ENCODE measurements around the gene SLCO3A1.

Gene SLCO3A1

DNA sequence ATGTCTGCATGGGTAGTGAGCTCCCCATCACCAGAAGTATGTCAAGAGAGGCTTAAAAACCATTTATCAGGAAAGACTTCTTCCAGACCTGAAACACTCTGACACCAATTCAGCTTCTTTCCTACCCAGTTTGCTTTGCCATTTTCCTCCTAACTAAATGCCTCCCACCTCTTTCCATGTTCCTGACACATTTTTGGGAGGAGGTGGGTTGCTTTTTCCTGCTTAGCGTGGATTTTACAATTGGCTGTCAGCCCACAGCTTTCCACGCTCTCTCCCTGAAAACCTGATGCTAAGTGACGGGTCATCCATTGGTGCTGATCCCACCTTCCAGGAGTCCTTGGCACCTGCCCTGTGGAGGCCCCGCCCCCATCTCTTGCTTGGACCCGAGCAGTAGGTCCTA is 275.3 kb downstream of the SLCO3A1 start:
- no peak for DNase-seq (ENCODE audit: low read depth)

DNA sequence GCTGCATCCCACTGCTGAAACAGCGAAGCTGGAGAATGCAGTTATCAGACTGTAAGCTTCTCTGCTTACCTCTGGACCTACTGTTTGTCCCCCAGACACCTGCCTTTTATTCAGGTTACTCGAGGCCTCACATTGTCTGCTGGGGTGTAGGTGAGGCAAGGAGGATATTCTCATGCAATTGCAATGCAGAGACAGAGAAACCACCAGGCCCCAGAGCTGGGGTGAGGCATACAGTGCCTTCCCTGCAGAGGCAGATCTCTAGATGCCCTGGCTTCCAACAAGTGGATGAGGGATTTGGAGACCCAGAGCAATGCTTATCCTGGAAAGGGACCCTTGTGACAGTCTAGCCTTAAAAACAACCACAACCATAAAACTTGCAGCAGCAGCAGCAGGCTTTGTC is 276.7 kb downstream of the SLCO3A1 start:
- DNase-seq (ENCODE audit: low read depth) = no peak

DNA sequence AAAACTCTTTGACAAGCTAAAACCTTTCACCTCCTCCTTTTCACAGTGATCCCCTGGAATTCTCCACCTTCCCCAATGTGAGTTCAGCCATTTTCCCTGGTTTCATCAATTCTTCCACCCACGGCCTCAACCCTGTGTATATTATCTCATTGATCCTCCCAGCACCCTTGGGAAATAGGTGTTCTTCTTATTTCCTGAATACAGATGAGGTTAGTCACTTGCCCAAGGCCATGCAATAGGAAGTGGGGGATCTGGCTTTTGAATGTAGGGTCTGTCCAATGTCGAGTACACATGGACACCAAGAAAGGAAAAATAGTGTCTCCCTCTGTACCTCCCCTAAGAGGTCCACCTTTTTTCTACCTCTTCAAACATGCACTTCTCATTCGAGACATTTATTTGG is 277.4 kb downstream of the SLCO3A1 start:
- no peak for DNase-seq (ENCODE audit: low read depth)

DNA sequence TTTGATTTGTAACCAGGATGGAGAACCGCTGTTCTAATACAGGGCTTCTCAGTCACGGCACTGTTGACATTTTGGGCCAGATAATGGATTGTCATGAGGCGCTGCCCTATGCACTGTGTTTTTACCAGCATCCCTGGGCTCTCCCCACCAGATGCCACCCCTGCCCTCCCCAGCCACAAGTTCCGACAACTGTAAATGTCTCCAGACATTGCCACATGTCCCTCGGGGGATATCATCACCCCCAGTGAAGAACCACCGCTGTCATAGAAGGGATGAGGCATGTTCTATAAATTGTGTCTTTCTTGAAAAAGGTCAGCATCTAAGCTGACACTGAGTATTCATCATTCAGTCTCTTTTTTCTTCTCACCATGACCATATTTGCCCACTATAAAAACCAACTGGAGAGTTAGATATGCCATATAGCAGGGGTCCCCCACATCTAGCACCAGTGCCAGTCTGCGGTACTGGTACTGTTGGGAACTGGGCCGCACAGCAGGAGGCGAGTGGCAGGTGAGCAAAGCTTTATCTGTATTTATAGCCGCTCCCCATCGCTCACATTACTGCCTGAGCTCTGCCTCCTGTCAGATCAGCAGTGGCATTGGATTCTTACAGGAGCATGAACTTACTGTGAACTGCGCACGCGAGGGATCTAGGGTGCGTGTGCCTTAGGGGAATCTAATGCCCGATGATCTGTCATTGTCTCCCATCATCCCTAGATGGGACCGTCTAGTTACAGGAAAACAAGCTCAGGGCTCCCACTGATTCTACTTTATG is 279.7 kb downstream of the SLCO3A1 start:
- DNase-seq (ENCODE audit: low read depth) = no peak

DNA sequence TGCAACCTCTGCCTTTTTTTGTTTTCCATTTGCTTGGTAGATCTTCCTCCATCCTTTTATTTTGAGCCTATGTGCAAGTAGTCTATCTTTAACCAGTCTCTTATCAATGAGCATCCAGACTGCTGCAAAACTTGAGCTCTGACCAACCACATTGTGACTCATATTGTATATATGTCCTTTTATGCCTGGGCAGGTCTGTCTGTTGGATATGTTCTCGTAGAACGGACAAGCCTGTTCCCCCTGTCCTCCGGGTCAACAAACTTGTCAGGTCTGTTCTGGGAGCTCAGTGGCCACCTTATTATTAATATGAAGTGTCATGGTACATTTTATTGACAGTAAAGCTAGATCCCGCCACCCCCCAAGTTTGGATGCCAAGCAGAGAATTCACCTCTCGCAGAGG is 287.3 kb downstream of the SLCO3A1 start:
- DNase-seq (ENCODE audit: low read depth) = no peak

DNA sequence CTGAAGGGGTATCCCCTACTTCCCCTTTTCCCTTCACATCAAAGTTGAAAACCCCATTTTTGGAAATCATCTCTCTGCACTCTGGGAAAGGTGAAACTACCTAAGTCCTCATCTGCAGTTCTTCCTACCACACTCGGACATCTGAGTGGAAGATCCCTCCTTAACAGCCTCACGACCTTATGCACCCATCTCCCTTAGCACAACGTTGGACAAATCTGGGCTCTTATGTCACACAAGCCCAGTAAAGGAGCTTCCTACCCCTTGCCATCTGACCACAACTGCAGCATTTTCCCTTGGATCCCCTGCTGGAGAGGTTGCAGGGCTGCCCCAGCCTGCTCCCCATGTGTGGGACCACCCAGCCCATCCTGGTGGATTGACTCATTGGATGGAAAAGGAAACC is 288.1 kb downstream of the SLCO3A1 start:
- DNase-seq (ENCODE audit: low read depth) = no peak

DNA sequence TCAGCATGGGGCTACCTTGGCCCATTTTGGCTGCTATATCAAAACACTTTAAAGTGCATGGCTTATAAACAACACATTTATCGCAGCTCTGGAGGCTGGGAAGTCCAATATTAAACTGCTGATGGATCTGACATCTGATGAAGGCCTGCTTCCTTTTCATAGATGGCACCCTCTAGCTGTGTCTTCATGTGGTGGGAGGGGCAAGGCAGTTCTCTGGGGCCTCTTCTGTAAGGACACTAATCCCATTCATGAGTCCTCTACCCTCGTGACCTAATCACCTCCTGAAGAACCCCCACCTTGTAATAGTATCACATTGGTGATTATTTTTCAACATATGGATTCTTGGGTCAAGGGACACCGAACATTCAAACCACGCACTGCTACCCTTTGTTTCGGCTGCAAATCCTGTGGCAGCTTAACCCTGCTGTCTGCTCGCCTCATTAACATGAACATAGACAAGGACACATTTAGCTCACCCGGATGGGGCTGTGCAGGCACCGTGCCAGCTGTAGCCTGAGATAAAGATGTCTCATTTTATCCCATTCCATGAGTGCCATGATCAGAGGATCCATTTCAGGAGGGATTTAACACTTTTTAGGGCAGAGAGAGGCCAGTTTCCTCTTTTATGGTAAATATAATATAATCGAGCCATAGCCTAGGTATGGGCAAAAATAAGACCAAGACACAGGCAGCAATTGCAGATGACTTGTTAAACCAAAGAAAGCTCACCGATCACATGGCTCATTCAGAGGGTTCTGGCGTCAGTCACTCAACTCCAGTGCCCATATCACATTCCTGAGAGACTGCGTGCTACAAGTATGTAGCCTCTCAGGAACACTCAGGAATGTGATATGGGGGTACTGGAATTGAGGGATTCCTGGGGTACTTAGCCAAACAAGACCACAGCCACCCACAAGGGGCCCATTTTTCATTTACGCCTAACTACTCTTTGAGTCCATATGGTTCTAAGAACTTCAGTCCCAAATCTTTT is 289.0 kb downstream of the SLCO3A1 start:
- DNase-seq (ENCODE audit: low read depth) = no peak

DNA sequence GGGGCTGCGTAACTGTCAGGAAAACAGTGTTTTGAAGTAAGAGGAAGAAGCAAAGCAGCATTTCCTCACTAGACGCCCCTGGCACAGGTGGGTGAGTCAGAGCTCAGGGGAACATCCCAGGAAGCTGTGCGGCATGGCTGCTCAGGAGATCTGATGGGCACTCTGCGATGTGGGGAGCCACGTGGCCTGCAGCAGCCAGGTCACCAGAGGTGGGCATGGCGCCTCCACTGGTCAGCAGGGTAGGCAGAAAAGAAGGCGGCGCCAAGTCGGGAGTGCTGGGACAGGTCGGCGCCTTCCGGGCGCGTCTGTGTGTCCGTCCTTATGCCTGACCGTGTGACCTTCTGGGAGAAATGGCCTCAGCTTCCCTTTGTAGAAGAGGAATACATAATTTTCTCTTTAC is 290.3 kb downstream of the SLCO3A1 start:
- no peak for DNase-seq (ENCODE audit: low read depth)

DNA sequence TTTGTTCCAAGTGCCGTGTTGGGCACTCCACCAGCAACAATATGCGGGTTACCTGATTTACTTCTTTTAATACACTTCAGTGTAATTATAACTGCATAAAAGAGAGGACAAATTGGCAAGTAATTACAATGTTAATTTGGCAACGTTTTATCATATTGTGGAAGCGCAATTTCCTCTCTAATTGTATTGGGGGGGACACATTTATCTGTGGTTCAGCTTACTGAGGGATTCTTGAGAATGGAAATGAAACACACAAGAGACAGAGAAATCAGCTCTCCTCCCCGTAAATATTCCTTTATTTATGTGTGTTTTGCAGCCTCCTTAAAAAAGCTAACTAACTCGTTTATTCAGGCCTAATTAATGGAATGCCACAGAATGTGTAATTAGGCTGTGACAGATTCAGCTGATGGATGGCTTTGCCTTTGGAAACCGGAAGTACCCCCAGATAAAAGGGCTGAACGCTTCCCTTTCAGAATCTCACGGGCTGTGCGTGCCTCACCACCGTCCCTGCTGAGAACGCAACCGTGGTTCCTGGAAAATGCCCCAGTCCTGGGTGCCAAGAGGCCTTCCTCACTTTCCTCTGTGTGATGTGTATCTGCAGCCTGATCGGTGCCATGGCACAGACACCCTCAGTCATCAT is 293.1 kb downstream of the SLCO3A1 start:
- DNase-seq (ENCODE audit: low read depth) = no peak

DNA sequence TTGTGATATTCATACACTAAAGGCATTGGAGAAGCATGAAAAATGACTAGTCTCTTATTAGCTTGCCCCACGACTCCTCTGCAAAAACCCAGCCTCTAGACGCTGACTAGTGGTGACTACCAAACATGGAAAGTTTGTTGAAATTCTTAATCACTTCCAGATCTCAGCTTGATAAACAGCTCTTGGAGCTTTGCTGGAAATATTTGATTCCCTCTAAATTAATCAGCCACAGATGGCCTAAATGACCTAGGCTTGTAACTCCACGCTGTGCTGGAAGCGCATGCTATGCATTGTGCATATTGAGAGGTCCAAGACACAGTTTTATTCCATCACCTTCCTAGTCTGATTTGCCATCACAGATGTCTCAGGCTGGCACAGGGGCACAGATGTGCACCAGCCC is 295.5 kb downstream of the SLCO3A1 start:
- no peak for DNase-seq (ENCODE audit: low read depth)

DNA sequence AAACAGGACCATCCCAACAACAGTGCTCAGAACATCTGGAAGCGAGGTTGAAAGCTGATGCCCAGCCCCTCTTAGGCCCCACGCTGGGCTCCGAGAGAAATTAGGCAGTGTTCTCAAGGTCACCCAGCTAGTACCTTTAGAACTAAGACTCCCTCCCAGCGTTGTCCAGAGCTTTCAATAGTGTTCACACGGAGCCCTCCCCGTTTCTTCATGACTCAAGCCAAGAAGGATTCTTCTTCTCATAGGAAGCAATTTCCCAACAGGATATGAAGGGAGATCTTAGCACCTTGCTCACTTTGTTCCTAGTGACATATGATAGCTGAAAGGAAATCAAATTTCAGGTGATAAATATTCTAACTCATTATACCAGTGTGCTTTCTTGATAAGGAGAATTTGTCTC is 296.0 kb downstream of the SLCO3A1 start:
- DNase-seq (ENCODE audit: low read depth) = no peak

DNA sequence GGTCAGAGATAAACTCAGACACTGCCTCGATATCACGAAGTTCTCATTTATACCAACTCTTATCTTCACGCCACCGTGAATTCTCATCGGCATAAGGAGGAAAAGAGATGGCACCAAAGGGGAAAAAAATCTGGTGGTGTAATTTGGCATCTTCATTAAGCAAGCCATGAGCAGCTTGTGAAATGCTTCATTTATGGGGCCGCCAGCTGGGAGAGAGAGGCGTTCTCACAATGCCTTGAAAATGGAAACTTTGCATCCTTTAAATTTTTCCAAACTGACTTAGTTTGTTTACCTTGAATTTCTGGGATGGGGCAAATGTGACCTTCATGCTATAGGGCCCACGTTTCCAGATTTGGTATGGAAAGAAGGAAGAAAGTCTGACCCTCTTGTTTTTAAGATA is 297.7 kb downstream of the SLCO3A1 start:
- no peak for DNase-seq (ENCODE audit: low read depth)

DNA sequence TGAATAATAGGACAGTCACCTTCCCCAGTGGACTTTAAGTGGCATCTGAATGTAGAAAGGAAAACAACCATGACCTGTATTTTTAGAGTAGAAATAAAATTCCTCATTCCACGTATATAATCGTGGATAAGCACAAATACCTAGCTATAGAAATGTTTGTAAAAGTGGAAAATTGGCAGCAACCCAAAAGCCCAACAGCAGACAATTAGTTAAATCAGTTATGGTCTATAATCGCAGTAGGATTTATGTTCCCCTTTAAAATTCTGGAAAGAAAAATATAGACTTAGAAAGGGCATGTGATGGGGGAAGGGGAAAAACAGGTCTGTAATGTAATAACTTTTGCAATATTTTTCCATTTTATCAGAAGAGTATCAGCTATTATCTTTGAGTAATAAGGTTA is 298.2 kb downstream of the SLCO3A1 start:
- no peak for DNase-seq (ENCODE audit: low read depth)

DNA sequence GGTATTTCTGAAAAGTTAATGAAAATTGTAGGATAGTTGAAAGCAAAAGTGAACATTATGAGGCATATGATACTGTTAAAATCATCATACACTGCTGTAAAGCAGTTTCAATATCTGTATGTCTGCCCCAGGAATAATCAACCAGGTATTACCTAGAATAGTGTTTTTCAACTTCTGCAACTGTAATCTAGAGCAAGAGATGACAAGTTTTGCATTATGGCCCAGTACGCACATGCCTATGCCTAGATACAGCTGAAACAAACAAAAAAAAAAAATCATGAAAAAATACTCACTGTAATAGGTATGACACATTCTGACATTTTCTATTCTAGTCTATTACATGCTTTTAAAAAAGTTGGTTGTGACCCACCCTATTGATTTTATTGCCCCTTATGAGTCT is 299.5 kb downstream of the SLCO3A1 start:
- DNase-seq (ENCODE audit: low read depth) = no peak

DNA sequence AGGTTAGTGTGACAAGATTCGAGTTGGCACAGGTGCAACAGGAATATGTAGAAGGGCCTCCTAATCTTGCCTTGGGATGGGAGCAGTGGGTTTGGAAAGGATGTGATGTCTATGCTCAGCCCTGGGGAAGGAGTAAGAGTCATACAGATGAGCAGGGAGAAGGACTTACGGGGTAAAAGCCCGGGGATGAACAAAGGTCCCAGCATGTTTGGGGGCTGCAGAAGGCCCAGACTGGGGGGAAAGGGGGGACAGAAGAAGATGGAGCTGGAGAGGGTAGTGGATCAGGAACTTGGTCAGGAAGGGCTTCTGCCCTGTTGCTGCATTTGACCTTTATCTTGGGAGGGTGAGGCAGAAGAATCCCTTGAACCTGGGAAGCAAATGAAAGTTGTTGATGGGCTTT is 300.1 kb downstream of the SLCO3A1 start:
- no peak for DNase-seq (ENCODE audit: low read depth)

DNA sequence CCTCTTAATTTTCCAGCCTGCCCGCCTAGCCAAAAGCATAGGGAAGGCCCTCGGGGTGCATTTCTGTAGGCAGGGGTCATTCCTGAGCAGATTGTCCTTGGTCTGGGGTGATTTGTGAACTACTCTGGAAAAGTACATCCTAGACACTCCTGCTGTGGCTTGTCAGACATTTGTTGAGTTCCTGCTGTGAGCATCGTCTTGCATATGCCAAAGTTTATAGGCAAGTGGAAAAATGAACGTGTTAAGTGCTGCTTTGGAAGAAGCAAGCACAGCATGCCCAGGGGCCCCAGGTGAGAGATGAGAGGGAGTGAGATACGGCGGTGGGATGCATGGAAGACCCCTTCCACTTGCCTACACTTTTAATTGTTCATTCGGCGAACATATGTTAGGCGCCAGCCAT is 302.4 kb downstream of the SLCO3A1 start:
- no peak for DNase-seq (ENCODE audit: low read depth)

DNA sequence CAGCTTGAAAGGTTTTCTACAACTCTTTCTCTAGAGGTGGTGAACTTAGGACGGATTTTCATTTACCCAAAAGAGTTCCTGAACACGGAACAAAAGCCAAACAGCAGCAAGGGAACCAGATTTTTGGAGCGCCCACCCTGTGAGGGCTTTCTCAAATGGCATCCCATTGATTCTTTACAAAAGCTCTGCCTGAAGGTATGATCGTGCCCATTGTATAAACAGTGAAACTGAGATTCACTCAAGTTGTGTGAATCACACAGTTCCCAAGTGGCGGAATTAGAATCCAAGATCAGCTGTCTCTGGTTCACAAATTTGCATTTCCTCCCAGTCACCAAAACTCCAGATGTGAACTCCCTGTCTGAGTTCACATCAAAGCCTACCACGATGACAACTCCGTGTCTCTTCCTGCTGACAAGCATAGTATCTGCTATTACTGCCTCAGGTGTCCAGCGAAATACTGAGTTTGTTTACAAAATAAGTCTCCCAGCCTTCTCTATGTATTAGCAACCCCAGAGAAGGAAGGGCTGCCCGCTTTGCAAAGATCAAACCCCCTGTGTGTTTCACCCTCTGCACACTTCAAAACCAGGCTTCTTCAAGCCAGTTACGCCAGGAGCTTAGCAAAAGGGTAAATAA is 304.3 kb downstream of the SLCO3A1 start:
- DNase-seq (ENCODE audit: low read depth) = no peak

DNA sequence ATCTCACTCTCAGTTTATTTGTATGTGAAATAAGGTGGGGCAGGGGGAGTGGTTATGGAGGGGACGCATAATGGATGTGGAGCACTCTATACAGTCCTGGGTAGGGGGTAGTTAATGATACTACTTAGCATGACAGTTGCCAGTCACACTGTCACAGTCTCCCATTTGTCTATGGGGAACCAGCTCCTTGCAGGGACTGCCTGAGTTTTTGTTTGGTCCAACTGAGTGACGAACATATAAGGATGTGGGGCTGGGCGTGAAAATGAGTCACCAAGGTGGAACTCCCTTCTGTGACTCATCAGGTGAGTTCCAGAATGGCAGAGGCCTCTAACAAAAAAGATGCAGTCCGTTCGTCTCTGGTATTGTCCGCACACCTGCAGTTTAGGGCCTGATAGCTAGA is 304.9 kb downstream of the SLCO3A1 start:
- no peak for DNase-seq (ENCODE audit: low read depth)

DNA sequence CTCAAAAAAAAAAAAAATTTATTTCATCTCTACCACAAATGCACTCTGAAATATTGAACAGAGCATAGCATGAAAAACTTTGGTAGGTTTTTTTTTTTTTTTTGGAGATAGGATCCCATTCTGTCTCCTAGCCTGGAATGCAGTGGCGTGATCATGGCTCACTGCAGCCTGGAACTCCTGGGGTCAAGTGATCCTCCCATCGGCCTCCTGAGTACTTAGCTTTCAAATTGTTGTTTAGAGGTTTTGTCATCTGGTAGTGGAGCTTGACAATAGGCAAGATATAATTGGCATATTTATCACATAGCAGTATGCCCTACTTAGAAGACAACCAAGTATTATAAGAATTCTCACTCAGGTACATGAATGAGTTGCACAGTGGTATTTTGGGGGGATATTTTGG is 306.0 kb downstream of the SLCO3A1 start:
- DNase-seq (ENCODE audit: low read depth) = no peak

DNA sequence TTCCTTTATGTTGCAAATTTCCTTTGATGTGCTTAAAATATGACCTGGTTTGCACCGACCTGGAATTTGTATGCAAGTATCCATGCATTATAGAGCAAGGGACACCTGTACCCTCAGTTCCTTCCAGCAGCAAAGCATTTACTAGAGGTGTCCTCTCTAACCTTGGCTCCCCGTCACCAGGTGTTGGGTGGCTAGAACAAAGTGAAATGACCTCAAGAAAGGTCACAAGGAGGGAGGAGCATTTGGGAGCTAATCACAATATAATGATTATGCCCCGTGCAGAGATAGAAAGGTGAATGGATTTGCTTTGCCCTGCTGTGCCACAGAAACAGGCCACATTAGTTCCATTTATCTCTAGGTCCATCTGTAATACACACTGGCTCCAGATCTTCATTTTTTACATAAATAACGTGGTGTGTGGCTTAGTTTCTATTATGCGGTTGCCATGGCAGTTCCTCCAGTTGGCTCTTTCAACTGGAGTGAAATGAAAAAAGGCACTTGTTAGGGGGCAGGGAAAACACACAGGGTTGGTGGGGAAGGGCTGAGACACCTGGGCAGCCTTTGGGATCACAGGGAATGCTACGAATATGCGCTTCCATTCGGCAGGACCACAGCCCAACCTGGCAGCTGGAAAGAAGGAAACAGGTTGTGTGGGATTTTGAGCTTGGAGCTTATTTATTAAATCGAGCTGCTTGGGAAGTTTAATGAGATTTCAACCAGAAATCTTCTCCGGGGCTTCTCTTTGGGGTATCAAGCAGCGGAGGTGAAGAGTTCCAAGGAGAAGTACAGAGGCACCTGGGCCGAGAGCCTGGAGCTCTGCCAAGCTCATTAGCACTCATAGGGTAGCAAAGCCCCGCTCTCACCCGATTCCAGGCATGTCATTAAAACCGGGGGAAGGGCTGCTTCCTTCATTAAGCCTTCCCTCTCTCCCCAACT is 306.7 kb downstream of the SLCO3A1 start:
- no peak for DNase-seq (ENCODE audit: low read depth)

DNA sequence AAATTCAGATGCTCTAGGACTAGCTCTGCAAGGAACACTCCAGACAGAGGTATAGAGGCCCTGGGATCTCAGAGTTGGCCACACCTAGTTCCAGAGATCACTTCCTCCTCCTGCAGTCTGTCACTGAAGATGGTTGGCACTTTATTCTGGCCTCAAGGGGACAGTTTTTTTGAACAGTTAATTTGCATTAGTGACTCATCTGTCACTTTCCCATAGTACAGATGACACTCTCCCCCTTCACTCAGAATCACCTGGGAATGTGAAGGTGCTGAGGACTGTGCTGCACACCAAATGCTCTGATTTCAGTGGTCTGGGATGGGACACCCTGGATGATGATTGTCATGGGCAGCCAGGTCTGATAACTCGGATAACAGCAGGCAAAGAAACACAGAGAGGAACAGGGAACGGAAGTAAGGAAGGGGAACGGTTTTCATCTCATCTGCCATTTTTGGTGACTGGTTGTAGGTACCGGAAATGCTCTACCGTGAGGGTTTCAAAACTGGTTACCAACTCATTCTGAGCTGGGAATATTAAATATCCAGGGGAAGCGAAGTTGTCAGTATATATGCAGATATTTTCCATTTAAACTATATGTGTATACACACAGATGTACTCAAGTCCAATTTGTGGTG is 307.6 kb downstream of the SLCO3A1 start:
- DNase-seq (ENCODE audit: low read depth) = no peak
